GM12873 (cell line): ENCODE measurements around the gene LRBA.

Experiments used
- TF ChIP-seq, protein P1 (sequence below): IDR thresholded peaks from 2 replicates; pipeline ENCODE4 v1.5.1; 2012; ENCODE audit warnings: low read depth, mild to moderate bottlenecking, moderate library complexity, low read length, control low read depth; ENCODE audit not compliant: insufficient read depth; ENCODE audit errors: missing control alignments

Gene LRBA

DNA sequence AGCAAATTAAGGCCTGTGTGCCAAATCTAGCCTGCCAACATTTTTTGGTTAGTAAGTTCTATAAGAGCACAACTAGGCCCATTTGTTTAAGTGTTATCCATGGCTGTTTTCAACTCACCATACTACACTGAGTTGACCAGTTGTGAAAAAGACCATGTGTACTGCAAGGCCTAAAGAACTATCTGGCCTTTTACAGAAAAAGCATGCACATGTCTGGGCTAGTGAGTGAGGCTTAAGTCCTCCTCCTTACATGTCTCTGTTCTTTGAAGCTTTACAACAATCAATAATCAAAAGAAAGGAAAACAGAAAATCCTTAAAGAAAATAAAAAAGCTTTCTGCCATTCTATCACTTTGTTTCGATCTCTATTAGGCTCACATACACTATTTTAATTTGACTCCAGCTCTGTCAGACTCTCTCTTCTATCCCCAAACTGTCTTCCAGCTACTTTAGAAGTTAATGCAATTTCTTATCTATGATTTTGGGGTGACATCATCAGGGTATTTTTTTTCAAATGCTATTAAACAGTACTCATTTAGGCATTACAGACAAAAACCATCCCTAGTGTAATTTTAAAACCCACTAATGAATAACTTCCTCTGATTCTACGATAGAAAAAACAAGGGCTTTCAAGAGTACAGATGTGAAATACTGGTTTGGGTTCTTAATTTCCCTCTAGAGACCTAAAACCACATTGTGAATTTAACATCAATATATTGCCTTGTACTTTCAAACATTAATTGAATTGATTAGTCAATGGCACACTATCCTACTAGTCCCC is 271.3 kb downstream of the LRBA start:
- TF ChIP-seq, protein P1, sequence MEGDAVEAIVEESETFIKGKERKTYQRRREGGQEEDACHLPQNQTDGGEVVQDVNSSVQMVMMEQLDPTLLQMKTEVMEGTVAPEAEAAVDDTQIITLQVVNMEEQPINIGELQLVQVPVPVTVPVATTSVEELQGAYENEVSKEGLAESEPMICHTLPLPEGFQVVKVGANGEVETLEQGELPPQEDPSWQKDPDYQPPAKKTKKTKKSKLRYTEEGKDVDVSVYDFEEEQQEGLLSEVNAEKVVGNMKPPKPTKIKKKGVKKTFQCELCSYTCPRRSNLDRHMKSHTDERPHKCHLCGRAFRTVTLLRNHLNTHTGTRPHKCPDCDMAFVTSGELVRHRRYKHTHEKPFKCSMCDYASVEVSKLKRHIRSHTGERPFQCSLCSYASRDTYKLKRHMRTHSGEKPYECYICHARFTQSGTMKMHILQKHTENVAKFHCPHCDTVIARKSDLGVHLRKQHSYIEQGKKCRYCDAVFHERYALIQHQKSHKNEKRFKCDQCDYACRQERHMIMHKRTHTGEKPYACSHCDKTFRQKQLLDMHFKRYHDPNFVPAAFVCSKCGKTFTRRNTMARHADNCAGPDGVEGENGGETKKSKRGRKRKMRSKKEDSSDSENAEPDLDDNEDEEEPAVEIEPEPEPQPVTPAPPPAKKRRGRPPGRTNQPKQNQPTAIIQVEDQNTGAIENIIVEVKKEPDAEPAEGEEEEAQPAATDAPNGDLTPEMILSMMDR: no peak

DNA sequence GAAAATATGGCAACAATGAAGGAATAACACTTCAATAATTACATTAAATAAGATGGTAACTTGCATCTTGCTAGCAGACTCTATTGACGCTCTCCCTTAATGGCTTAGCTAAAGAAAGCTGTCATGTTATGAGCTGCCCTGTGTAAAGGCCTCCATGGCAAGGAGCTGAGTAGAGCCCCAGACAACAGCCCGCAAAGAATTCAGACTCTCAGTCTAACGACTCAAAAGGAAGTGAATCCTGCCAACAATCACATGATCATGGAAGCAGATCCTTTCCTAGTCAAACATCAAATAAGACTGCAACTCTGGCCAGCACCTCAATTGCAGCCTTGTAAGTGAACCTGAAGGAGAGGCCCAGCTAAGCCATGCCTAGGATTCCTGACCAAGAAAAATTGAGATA is 275.5 kb downstream of the LRBA start:
- TF ChIP-seq, protein P1: no peak

DNA sequence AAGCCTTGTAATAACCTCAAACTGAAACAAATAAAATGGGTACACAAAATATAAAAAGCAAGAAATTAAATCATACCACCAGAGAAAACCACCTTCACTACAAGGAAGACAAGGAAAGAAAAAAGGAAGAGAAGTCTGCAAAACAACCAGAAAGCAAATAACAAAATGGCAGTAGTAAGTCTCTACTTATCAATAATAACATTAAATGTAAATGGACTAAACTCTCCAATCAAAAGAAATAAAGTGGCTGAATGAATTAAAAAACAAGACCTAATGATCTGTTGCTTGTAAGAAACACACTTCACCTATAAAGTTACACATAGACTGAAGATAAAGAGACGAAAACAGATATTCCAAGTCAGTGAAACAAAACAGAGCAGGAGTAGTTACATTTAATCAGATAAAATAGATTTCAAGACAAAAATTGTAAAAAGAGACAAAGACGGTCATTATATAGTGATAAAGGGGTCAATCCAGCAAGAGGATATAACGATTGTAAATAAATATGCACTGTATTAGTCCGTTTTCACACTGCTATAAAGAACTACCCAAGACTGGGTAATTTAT is 289.0 kb downstream of the LRBA start:
- TF ChIP-seq, protein P1: no peak

DNA sequence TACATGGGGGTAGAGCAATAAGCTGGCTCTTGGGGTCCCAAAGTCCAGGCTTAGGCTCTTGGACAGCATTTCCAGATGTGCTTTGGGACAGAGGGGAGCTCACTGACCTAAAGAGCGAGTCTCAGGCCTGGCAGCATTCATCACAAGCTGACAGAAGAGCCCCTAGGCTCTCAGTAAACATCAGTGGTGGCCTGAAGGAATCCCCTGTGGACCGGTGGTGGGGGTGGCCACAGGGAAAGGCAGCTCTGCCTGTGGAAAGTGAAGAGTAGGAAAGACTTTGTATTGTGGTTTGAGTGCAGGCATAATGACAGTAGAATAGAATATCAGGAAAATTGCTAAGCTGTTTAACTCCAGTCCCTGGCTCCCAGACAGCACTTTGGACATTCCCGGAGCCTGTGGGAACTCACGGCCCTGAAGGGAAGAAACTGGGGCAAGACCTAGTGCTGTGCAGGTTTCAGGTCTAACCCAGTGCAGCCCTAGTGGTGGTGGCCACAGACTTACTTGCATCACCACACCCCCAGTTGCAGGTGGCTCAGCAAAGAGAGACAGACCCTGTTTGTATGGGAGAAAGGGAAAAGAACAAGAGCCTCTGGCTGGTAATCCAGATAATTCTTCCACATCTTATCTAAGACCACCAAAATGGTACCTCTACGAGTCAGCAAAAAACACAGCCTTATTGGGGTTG is 291.2 kb downstream of the LRBA start:
- TF ChIP-seq, protein P1: no peak

DNA sequence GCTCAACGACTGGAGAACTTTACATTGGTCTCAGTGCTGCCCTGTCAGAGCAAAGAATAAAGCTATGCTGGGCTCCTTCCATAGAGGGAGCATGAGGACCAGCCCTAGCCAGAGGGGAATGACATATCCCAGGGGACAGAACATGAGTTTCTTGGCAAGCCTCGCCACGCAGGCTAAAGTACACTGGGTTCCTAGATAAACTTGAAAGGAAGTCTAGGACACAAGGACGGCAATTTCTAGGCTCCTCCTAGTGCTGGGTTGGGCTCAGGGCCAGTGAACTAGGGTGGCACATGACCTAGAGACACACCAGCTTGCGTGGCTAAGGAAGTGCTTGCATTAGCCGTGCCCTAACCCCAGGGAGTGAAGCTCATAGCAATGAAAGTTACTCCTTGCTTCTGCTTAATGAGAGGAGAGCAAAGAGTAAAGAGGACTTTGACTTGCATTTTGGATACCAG is 292.1 kb downstream of the LRBA start:
- TF ChIP-seq, protein P1: no peak

DNA sequence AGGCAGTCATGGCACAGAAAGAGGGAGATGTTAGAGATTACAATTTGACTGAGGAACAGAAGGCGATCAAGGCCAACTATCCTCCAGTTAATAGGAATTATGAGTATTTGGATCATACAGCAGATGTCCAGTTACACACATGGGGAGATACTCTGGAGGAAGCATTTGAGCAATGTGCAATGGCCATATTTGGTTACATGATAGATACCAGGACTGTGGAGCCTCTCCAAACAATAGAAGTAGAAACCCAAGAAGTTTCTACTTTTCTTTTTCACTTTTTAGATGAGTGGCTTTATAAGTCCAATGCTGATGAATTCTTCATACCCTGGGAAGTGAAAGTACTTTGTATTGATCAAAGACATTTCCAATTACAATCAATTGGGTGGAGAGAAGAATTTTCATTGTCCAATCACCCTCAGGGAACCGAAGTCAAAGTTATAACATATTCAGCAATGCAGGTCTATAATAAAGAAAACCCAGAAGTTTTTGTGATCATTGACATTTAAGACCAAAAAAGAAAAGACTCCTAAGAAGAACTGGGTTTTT is 294.0 kb downstream of the LRBA start:
- TF ChIP-seq, protein P1: no peak

DNA sequence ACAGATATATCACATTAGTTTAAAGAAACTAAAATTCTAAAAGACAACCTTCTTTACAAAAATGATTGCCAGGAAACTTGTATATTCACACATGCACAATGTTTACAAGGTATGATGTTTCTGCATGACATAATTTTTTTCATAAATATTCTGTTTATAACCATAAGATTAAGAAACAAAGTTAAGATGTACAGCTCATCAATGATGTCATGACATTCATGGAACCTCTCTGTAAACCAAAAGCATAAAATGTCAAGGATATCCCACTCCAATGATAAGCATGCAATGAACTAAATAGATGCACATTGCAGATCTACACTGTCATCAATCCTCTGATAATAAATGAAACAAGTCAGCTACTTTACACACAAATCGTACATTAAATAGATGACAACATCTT is 297.1 kb downstream of the LRBA start:
- TF ChIP-seq, protein P1: no peak
